Cardiac septum (tissue), 1 donor: ENCODE data around the gene GNG7. TPM values are rescaled to one million over a fixed set of nuclear protein-coding genes. Genes with fewer than 3 reads are reported as not detected.
A peak's percentile ranks its signal among the peaks of the same experiment; 100 is the strongest.
"Not testable (repeated sequence)": the region's sequence is repeated elsewhere in the genome, so short reads cannot be mapped to it uniquely, and the experiment has no call there.

Source experiments
- DNase-seq: peaks from one replicate; pipeline ENCODE4 v3.0.0-alpha.2; 2020; ENCODE audit warnings: low spot score
- intact Hi-C: fragments of 100-400 bp; cut with DNase I; formaldehyde crosslinking; loops from one replicate; pipeline ENCODE4 v1.14.0; 2022
- total RNA-seq: library from RNA; stranded (reverse); fragmentation: NEBNext Ultra II Directional; extraction: Animal tissue kit (Norgen Biotek cat#: 25700); gene quantifications from one replicate; pipeline ENCODE4 v1.2.1, GENCODE V29; 2021
- donor health status: DM: no; HTN: no; CAD: no.

Gene GNG7
- total RNA-seq, 1 donor from 2014 or later = 30.9 TPM

- DNase-seq = no peak
- intact Hi-C loops = no loop called here
Observed at GRCh38 chr19:2550431-2551171, 151.9 kb downstream of the GNG7 start.

GRCh38 chr19:2549701-2550191 lies 152.7 kb downstream of the GNG7 start:
- intact Hi-C loops = no loop called here
- DNase-seq = no peak

- intact Hi-C loops = no loop called here
- DNase-seq = no peak
Observed at GRCh38 chr19:2548966-2549365, 153.5 kb downstream of the GNG7 start.

- intact Hi-C loops = loop anchor here (2.0 kb wide), 1 partner anchor 31 kb away; no protein-coding TSS in a partner anchor
- DNase-seq = no peak
Observed at GRCh38 chr19:2547721-2548120, 154.8 kb downstream of the GNG7 start.

GRCh38 chr19:2547033-2547680 lies 155.3 kb downstream of the GNG7 start:
- intact Hi-C loops = loop anchor here (2.0 kb wide), 1 partner anchor 32 kb away; no protein-coding TSS in a partner anchor
- no peak for DNase-seq

- intact Hi-C loops = loop anchor here (1.0 to 2.0 kb wide), 2 partner anchors 32 to 56 kb away; no protein-coding TSS in a partner anchor
- DNase-seq = peak; percentile 89
Observed at GRCh38 chr19:2546128-2547032, 156.1 kb downstream of the GNG7 start.

- intact Hi-C loops = loop anchor here (1.0 to 2.0 kb wide), 2 partner anchors 33 to 57 kb away; no protein-coding TSS in a partner anchor
- not testable (repeated sequence) for DNase-seq
Observed at GRCh38 chr19:2545416-2546127, 156.9 kb downstream of the GNG7 start.

- intact Hi-C loops = no loop called here
- DNase-seq = no peak
Observed at GRCh38 chr19:2544576-2545415, 157.7 kb downstream of the GNG7 start.

- peak; percentile 97 for DNase-seq
- intact Hi-C loops = no loop called here
Observed at GRCh38 chr19:2543463-2544442, 158.7 kb downstream of the GNG7 start.

GRCh38 chr19:2543072-2543462 lies 159.4 kb downstream of the GNG7 start:
- DNase-seq, intact Hi-C loops: not testable (repeated sequence)

GRCh38 chr19:2542341-2543069 lies 160.0 kb downstream of the GNG7 start:
- intact Hi-C loops = no loop called here
- DNase-seq = no peak

GRCh38 chr19:2540646-2541454 lies 161.6 kb downstream of the GNG7 start:
- intact Hi-C loops = loop anchor here (1.0 kb wide), 2 partner anchors 46 to 63 kb away; no protein-coding TSS in a partner anchor
- DNase-seq = peak; percentile 94

- DNase-seq = no peak
- intact Hi-C loops = loop anchor here (1.0 kb wide), 1 partner anchor 45 kb away; no protein-coding TSS in a partner anchor
Observed at GRCh38 chr19:2540251-2540645, 162.2 kb downstream of the GNG7 start.

- intact Hi-C loops = no loop called here
- DNase-seq = no peak
Observed at GRCh38 chr19:2538096-2538757, 164.3 kb downstream of the GNG7 start.

GRCh38 chr19:2537584-2537983 lies 164.9 kb downstream of the GNG7 start:
- intact Hi-C loops, DNase-seq: not testable (repeated sequence)
